HG03342 (cell line): ENCODE results near the gene ATXN2.

Source experiments
- ATAC-seq: cut with Tn5 transposase; IDR thresholded peaks from one replicate; pipeline ENCODE4 v1.9.1; 2021; ENCODE audit warnings: mild to moderate bottlenecking, moderate library complexity; ENCODE audit not compliant: unreplicated experiment

ATXN2 gene

DNA sequence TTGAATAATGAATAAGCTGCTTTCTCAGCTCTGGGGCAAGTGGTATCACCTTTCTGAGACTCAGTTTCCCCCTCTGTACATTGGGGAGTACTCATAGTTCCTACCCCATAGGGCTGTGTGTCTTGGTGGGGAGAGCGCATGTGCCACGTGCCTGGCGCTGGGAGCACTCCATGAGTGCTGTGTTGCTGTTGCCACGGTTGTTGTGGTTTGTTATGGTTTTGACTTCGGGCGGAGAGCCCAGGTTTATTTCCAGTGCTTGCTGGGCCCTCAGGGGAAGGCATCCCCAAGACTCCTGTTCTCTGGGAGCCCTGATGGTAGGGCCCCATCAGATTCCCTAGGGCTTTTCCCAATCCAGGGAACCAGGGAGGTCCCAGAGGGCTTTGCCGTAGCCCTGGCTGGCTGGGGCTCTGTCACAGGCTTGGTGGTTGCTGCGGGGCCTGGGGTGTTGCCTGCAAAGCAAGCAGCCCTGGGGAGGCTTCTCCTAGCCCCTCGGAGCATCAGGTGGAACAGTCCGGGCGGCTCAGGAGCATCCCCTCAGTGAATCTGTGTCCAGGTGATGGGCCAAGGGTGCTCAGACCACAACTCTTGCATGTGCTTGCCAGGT, 174.8 kb downstream of the ATXN2 start:
- ATAC-seq, result no peak

DNA sequence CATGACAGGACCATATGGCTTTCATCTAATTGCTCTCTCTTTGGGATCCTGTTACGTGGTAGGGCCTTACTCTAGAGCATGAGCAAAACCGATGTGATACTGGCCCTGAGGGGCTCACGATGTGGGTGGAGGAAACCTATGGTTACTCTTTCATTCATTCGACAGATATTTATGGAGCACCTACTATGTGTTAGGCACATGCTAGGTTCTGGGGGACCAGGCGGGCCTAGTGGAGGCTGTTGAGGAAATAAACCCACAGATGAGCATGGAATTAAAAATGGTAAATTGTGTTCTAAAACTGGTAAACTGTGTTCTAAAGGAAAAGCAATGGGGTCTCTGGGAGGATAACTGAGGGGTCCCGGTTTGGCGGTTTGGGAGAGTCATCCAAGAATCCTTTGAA, 178.6 kb downstream of the ATXN2 start:
- no peak for ATAC-seq

DNA sequence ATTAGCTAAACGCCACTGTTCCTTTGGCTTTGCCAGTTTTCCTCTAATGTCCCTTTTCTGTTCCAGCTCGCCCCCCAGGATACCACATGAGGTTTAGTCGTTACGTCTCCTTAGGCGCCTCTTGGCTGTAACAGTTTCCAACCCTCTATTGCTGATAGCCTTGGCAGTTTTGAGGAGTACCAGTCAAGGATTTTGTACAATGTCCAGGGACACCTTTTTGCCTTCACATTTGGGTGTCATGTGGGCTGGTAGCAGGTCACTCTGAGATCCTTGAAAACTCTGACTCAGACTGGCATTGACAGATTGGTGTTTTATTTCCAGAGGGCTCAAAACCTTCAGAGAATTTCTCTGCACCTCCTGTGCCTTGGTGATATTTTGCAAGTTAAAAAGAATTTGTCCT, 179.3 kb downstream of the ATXN2 start:
- no peak for ATAC-seq

DNA sequence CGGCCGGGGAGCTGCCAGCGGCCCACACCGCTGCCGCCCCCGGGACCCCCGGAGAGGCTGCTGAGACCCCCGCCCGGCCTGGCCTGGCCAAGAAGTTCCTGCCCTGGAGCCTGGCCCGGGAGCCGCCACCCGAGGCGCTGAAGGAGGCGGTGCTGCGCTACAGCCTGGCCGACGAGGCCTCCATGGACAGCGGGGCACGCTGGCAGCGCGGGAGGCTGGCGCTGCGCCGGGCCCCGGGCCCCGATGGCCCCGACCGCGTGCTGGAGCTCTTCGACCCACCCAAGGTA, 180.6 kb downstream of the ATXN2 start:
- ATAC-seq, result no peak

DNA sequence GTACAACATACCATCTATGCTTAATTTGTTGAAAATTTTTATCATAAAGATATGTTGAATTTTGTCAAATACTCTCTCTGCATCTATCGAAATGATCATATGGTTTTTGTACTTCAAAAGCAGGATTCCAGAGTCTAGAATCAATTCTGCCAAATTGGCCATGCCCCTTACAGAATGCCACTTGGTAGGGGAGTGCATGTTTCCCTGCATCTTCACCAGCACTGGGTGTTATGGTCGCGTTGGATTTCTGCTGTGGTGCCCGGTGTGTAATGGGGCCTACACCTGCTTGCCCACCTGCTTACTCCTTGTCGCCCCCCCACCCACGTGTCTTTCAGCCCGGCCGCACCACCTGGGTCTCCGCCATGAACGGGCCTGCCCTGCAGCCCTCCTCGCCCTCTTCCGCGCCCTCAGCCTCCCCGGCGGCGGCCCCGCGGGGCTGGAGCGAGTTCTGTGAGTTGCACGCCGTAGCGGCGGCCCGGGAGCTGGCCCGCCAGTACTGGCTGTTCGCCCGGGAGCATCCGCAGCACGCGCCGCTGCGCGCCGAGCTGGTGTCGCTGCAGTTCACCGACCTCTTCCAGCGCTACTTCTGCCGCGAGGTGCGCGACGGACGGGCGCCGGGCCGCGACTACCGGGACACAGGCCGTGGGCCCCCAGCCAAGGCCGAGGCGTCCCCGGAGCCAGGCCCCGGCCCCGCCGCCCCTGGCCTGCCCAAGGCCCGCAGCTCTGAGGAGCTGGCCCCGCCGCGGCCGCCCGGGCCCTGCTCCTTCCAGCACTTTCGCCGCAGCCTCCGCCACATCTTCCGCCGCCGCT, 181.1 kb downstream of the ATXN2 start:
- ATAC-seq, result no peak

DNA sequence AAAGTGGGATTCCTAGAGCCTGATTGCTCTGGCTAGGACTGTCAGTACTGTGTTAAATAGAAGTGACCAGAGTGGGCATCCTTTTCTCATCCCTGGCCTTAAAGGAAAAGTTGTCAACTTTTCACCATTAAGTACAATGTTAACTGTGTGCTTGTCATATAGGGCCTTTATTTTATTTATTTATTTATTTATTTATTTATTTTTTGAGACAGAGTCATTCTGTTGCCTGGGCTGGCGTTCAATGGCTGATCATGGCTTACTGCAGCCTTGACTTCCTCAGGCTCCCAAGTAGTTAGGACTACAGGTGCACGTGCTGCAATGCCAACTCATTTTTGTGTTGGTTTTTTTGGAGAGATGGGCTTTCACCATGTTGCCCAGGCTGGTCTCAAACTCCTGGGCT, 181.8 kb downstream of the ATXN2 start:
- ATAC-seq, result no peak

DNA sequence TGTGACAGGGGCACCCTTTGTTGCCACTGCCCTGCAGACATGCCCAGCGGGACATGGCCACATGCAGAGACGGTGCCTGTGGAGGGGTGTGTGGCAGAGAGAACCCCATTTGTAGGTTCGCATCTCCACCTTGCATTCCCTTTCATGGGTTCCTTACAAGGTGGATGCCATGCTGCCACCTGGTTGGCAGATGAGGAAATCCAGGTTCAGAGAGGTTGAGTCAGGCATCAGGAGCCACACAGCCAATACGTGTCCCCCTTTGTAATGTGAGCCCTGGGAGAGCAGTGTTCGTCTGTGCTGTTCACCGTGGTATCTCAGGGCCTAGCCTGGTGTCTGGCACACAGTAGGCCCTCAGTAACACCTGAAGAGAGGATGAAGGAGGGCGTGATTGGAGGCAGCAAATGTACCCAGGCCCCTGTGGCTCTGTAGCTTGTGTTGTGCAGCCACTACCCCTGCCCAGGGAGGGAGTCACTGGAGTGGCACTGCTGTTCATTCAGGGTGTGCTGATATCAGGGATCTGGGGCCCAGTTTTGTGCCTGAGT, 184.3 kb downstream of the ATXN2 start:
- ATAC-seq, result no peak

DNA sequence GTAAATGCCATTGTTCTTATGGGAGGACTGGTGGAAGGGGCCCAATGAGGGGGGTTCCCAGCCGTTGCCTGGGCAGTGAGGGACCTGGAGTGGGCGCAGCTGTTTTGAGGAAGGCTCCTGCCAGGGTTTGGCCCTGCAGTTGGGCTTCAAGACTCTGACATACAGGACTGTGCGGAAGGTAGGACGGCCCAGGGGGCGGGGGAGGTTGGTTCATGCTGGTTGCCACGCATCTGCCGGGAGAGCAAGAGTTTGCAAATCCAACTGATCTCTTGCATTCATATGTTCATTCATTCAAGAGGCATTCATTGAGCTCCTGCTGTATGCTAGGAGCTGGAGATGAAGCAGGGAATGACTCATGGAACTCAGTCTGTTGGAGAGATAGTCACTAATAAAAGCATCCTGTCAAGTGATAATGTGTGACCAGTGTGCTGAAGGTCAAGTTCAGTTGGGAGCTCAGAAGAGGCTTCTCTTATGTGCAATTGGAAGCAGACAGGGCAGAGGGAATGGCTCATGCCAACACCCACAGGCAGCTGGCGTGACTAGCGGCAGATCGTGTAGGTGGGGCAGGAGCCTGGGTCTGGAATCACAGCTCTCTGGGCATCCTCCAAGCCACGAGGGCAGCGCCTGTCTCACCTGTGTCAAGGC, 185.6 kb downstream of the ATXN2 start:
- no peak for ATAC-seq

DNA sequence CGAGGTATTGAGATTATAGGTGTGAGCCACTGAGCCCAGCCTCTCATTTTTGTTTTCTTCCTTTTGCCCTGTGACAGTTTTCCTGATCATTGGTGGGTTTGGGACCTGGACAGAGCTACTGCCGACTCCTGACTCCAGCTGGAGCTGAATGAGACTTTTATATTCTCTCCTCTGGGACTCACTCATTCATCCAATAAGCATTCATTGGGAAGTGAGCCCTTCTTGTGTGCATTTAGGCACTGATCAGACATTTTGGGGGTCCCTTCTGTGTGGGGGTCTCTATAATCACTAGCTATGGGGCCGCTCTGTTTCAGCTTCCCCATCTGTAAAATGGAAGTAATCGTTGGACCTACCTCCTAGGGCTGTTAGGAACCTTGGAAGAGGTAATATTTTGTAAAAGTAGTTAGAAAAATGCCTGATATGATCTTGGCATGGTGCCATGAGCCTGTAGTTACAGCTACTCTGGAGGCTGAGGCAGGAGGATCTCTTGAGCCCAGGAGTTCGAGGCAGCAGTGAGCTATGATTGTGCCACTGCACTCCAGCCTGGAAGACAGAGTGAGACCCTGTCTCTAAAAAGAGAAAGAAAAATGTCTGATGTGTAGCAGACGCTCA, 186.2 kb downstream of the ATXN2 start:
- ATAC-seq, result no peak

DNA sequence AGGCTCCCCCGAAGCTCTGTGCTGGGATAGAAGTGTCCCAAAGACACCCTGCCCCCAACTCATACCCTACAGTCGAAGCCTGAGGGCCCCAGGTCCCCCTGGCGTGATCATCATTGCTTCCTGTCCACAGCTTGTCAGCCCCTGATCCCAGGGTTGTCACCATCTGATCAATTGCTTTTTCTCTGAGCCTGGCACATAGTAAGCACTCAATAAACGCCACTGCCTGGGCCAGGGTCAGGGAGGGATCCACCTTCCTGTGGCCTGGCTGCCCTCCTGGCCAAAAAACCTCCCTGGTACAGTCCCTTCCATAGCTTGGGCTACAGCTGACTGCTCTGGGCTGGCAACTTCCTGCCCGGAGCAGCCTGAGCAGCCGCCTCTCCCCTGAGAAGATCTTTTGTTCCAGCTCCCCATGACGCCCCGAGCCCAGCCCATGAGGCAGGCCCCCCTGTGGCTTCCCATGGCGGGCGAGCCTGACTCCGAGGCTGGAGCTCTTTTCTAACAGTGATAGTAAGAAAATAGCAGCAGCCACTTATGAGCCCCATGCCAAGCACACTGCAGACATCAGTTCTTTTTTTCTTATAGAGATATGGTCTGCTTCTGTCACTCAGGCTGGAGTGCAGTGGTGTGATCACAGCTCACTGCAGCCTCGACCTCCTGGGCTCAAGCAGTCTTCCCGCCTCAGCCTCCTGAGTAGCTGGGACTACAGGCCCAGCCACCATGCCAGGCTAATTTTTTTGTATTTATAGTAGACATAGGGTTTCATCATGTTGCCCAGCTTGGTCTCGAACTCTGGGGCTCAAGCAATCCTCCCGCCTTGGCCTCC, 186.9 kb downstream of the ATXN2 start:
- ATAC-seq, result no peak

DNA sequence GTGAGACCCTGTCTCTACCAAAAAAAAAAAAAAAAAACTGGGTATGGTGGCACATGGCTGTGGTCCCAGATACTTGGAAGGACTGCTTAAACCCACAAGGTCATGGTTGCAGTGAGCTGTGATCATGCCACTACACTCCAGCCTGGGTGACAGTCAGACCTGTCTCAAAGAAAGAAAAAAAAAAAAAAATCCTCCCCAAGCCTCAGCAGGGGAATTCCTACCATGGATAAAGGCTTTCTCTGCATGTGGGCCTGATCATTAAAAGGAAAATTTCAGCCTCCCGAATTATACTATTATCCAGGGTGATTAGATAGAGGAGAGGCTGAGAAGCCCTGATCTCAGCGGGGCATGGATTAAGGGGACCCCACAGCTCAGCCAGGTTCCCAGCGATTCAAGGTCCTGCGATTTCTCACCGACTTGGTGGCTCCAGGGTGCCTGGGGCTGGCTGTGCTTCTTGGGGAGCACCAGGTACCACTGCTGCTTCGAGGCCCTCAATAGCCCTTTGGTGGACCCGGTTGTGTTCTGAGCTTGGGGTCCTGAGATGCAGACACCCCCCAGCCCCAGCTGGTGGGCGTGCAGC, 187.8 kb downstream of the ATXN2 start:
- no peak for ATAC-seq

DNA sequence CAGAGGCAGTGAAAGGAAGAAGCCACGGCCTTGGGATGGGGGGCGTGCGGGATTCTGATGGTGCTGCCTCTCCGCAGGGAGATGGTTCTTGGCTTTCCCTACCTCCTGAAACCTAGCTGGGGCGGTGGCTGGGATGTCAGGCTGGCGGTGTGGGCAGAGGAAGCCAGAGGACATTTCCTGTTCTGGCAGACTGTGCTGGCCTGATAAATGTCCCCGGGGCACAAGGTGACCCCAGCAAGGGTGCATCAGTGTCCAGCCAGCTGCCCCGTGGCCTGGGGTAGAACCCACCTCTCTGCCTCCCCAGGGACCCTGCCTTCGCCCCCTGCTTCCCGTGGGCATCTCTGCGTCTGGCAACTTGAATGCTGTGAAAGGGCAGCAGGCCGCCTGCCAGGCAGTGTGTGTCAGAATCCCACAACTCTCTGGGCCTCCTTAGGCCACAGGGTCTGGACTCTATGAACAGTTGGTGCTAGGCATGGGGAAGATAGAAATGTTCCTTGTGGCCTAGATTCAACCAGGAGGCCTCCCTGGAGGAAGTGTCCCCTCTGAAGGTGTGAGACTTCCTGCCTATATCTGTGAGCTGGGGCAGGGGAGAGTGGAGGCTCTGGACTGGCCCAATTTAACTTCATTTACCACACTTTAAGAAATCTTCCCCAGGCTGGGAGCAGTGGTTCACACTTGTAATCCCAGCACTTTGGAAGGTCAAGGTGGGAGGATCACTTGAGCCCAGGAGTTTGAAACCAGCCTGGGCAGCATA, 188.5 kb downstream of the ATXN2 start:
- ATAC-seq, result no peak

DNA sequence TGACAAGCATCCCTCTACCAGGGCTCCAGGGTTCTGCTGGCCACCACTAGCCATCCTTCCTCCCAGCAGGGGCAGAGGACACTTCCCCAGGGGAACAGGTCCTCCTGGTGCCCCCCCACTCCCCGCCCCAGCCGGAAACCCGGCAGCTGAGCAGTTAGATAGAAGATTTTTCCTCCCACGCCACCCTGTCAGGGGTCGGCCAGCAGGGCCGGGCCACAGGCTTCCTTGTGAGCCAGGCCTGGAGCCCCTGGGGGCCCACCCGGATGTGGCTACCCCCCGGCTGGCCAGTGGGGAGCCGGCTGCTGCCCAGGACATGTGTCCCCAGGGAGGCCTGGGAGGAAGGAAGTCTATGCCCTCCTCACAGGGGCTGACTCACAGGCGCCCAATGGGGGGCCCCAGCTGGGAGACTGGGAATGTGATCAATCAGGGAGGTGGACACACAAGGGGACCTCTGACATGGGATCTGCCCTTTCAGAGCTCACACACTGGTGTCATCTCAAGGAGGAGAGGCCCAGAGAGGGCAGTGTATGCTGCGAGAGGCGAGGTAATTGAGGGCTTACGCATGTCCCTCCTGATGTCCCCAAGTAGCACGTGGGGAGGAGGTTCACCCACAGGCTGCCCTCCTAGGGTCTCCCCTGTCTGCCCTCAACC, 189.2 kb downstream of the ATXN2 start:
- no peak for ATAC-seq

DNA sequence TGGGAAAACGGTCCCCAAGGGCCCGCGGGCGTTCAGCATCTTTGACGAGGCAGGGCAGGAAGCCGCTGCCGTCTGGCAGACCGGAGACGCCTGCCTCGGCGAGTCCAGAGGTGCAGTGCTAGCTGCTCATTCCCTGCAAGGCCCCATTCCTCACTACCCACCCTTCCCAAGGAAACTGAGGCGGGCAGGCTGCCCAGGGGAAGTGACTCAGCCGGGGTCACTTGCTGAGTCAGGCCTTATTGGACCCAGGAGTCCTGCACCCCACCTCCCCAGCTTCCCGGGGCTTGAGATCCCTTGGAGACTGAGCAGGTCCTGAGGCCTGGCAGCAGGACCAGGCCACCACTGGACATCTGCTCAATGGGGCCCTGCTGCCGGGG, 189.7 kb downstream of the ATXN2 start:
- no peak for ATAC-seq

DNA sequence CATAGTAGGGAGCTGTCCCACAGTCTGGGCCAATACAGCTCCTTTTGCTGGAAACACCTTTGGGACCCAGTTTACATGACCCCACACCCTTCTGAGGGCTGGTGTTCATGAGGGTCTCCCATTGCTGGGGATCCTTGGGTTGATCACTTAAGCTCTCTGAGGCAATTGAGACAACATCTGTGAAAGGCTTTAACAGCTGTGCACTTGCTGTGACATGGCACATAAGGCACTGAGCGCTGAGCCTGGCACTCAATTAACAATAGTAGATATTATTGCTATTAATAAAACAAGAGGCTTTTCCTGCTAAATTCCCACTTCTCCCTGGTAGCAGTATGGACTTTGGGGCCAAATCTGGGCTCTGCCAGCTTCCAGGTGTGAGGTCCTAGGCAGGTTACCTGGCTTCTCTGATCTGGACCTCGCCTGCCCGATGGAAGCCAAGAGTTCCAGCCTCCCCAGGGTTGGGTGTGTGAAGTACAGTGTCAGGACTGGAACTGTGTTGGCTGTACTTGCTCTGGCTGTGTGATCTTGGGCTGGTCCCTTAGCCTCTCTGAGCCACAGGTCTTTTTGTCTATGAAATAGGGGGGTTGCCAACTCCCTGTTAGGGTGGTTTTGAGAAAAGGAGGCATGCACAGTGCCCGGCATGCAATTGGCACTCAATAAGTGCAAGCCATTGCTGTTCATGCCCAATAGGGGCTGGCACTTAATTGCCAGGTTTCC, 190.3 kb downstream of the ATXN2 start:
- ATAC-seq, result no peak

DNA sequence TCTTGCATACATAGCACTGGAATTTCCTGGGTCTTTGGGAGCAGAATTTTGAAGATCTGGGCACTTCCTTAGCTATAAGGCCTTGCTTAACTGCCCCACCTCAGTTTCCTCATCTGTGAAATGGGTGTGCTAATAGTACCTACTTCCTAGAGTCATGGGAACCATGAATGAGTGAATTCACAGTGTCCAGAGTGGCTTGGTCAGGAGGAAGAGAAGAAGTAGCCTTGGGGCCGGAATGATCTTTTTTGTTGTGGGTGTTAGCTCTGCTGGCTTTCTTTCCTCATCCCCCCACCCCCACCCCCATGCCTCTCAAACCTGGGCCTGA, 191.0 kb downstream of the ATXN2 start:
- ATAC-seq, result no peak

DNA sequence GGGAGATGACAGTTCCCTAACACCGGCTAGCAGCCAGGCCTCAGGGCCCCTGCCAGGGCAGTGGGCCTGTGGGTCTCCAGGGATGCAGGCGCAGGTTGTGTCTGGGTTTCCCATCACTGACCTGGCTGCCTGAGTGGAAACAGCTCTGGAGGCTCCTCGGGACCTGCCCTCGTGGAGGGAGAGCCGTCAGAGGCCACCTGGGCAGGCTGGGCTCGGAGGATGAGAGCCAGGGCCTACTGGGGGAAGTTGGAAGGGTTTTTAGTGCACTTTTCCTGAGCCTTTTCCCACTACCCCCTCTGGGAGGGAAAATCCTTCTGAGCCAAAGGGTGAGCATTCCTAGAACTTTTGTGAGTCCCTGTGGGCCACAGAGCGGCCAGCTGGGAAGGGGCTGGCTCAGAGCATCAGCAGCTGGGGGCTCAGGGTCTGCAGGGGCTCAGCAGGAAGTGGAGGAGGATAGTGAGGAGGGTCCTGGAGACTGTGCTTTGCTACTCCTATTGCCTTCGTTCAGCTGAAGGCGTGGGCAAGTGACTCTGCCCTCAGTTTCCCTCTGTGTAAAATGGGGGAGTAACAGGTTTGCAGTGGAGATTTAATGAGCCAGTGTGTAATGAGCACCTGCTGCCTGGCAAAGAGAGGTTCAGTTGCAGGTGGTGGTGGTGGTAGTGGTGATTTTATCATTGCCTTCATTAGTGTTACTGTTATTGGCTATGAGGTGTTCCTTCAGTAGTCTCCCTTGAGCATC, 191.6 kb downstream of the ATXN2 start:
- no peak for ATAC-seq
